ENCODE data around the gene CYFIP2. TPM values are rescaled to one million over a fixed set of nuclear protein-coding genes. Genes with fewer than 3 reads are reported as not detected.

The CYFIP2 gene
- total and polyA plus RNA-seq, 12 donors = 20.3 to 50.8 (median 31.1) TPM

- 32 to 42% methylated on average over 4 of the region's 4 CpGs for WGBS, 2 donors
- Histone ChIP-seq H3K4me1 (peaks cover 0 to 6% (median 0%) of the 10 kb centered on the region in 9 donors), H3K27ac (no peak overlapping the region), H3K4me3 (no peak overlapping the region), H3K36me3 (no peaks in the 10 kb centered on the region), H3K27me3 (no peaks in the 10 kb centered on the region), H3K9me3 (peaks cover 0 to 9% (median 0%) of the 10 kb centered on the region in 11 donors)
- intact Hi-C loops (cut with DNase I) = loop anchor here (1.0 to 5.0 kb wide), 7 partner anchors 41 to 287 kb away; no protein-coding TSS in a partner anchor
- peak; percentile 33 to 74 (median 60) for TF ChIP-seq CTCF (IDR thresholded peaks at IDR 0.05)
- DNase-seq = peak in 1 of 2 donors; percentile 45
- peak in 7 of 8 donors; percentile 70 to 88 (median 82) for ATAC-seq
Observed at GRCh38 chr5:157431544-157432200, 165.7 kb downstream of the CYFIP2 start.

GRCh38 chr5:157434096-157434495 lies 168.2 kb downstream of the CYFIP2 start:
- no peak for DNase-seq
- Histone ChIP-seq H3K27me3 (no peaks in the 10 kb centered on the region), H3K27ac (no peak overlapping the region), H3K36me3 (no peaks in the 10 kb centered on the region), H3K4me3 (no peak overlapping the region), H3K9me3 (peaks cover 0 to 9% (median 0%) of the 10 kb centered on the region in 11 donors), H3K4me1 (peaks cover 0 to 6% (median 0%) of the 10 kb centered on the region in 9 donors)
- no peak for ATAC-seq
- 89 to 94% methylated on average over 4 of the region's 4 CpGs for WGBS, 2 donors
- no peak for TF ChIP-seq CTCF (IDR thresholded peaks at IDR 0.05)
- intact Hi-C loops (cut with DNase I) = loop anchor here in 9 of 10 donors (5.0 kb wide), 3 partner anchors 38 to 283 kb away; no protein-coding TSS in a partner anchor

- intact Hi-C loops (cut with DNase I) = no loop called here
- no peak for TF ChIP-seq CTCF (IDR thresholded peaks at IDR 0.05)
- no peaks in the 10 kb centered on the region for H3K27me3 ChIP-seq
- H3K36me3 ChIP-seq = no peaks in the 10 kb centered on the region
- peak in 2 of 8 donors; percentile 66 to 71 for ATAC-seq
- WGBS, 2 donors = 48 to 58% methylated on average over 7 of the region's 7 CpGs
- H3K27ac ChIP-seq = peak overlapping the region in 2 of 10 donors; percentile 4 to 7
- peak in 1 of 2 donors; percentile 21 for DNase-seq
- peaks cover 0 to 8% (median 0%) of the 10 kb centered on the region in 9 donors for H3K4me1 ChIP-seq
- H3K4me3 ChIP-seq = peak overlapping the region in 1 of 10 donors; percentile 2
- no peaks in the 10 kb centered on the region for H3K9me3 ChIP-seq
Observed at GRCh38 chr5:157443041-157443549, 177.2 kb downstream of the CYFIP2 start.

GRCh38 chr5:157444224-157444623 lies 178.3 kb downstream of the CYFIP2 start:
- no peak for TF ChIP-seq CTCF (IDR thresholded peaks at IDR 0.05)
- DNase-seq (no peak), ATAC-seq (no peak)
- H3K4me1 ChIP-seq = peaks cover 0 to 15% (median 7%) of the 10 kb centered on the region in 9 donors
- no peak overlapping the region for H3K27ac ChIP-seq
- H3K36me3 ChIP-seq = no peaks in the 10 kb centered on the region
- no peak overlapping the region for H3K4me3 ChIP-seq
- 66 to 75% methylated on average over 4 of the region's 4 CpGs for WGBS, 2 donors
- H3K9me3 ChIP-seq = no peaks in the 10 kb centered on the region
- intact Hi-C loops (cut with DNase I) = no loop called here
- H3K27me3 ChIP-seq = no peaks in the 10 kb centered on the region

Other genes with a start within 250 kb of the CYFIP2 start
- gene HAVCR1, start 207.0 kb upstream of the CYFIP2 start, total RNA-seq = under 1 TPM in 3 of 10 donors, not detected in 7; 0.15 to 0.36 (median 0.19) TPM
- not detected for gene HAVCR1, start 207.0 kb upstream of the CYFIP2 start, polyA plus RNA-seq
- gene HAVCR2, start 157.1 kb upstream of the CYFIP2 start, total RNA-seq = 10 to 100 TPM in 1 of 10 donors, 1 to 10 TPM in 7, under 1 TPM in 2; 0.76 to 14.9 (median 1.9) TPM
- 1 to 10 TPM; 1.4 to 1.6 TPM for gene HAVCR2, start 157.1 kb upstream of the CYFIP2 start, polyA plus RNA-seq
- 10 to 100 TPM in 2 of 10 donors, 1 to 10 TPM in 8; 7.3 to 11.5 (median 9.3) TPM for gene MED7, start 123.3 kb upstream of the CYFIP2 start, total RNA-seq
- gene MED7, start 123.3 kb upstream of the CYFIP2 start, polyA plus RNA-seq = 1 to 10 TPM; 8.5 to 9.7 TPM
- not detected for gene GARIN3, start 99.9 kb upstream of the CYFIP2 start, total RNA-seq
- not detected for gene GARIN3, start 99.9 kb upstream of the CYFIP2 start, polyA plus RNA-seq
- gene ITK, start 85.3 kb upstream of the CYFIP2 start, total RNA-seq = 1 to 10 TPM in 4 of 10 donors, under 1 TPM in 5, not detected in 1; 0.09 to 4.7 (median 0.81) TPM
- gene ITK, start 85.3 kb upstream of the CYFIP2 start, polyA plus RNA-seq = under 1 TPM; 0.15 to 0.20 TPM
- under 1 TPM in 1 of 10 donors, not detected in 9; 0.09 TPM for gene NIPAL4, start 194.1 kb downstream of the CYFIP2 start, total RNA-seq
- gene NIPAL4, start 194.1 kb downstream of the CYFIP2 start, polyA plus RNA-seq = under 1 TPM in 1 of 2 donors, not detected in 1; 0.20 TPM

Measured in heart right ventricle (tissue), 16 donors.